GM18498 (cell line): ENCODE results near the gene SLC35F5.
"Not testable (repeated sequence)": the region's sequence is repeated elsewhere in the genome, so short reads cannot be mapped to it uniquely, and the experiment has no call there.

ENCODE experiments used
- ATAC-seq: cut with Tn5 transposase; IDR thresholded peaks from one replicate; pipeline ENCODE4 v1.9.1; 2021; ENCODE audit warnings: mild to moderate bottlenecking, moderate library complexity; ENCODE audit not compliant: unreplicated experiment

The SLC35F5 gene

GRCh38 chr2:113755835-113756354, 547 bp downstream of the SLC35F5 start:
- ATAC-seq = peak; percentile 50

- ATAC-seq = no peak
Observed at GRCh38 chr2:113755035-113755834, 1.2 kb downstream of the SLC35F5 start.

- ATAC-seq = no peak
Observed at GRCh38 chr2:113754160-113754559, 2.3 kb downstream of the SLC35F5 start.

GRCh38 chr2:113750385-113750784, 6.1 kb downstream of the SLC35F5 start:
- no peak for ATAC-seq

- no peak for ATAC-seq
Observed at GRCh38 chr2:113741091-113741490, 15.4 kb downstream of the SLC35F5 start.

GRCh38 chr2:113739849-113740248, 16.6 kb downstream of the SLC35F5 start:
- no peak for ATAC-seq

- ATAC-seq = peak; percentile 72
Observed at GRCh38 chr2:113734185-113734584, 22.3 kb downstream of the SLC35F5 start.

GRCh38 chr2:113724010-113724409, 32.4 kb downstream of the SLC35F5 start:
- no peak for ATAC-seq

GRCh38 chr2:113723411-113723810, 33.0 kb downstream of the SLC35F5 start:
- no peak for ATAC-seq

GRCh38 chr2:113720167-113720566, 36.3 kb downstream of the SLC35F5 start:
- no peak for ATAC-seq

GRCh38 chr2:113716291-113716690, 40.2 kb downstream of the SLC35F5 start:
- ATAC-seq = no peak

- ATAC-seq = no peak
Observed at GRCh38 chr2:113712941-113713340, 43.5 kb downstream of the SLC35F5 start.

- no peak for ATAC-seq
Observed at GRCh38 chr2:113711851-113712250, 44.6 kb downstream of the SLC35F5 start.

- ATAC-seq = no peak
Observed at GRCh38 chr2:113709022-113709421, 47.4 kb downstream of the SLC35F5 start.

- ATAC-seq = no peak
Observed at GRCh38 chr2:113707106-113707505, 49.3 kb downstream of the SLC35F5 start.

- no peak for ATAC-seq
Observed at GRCh38 chr2:113705982-113706523, 50.4 kb downstream of the SLC35F5 start.

- ATAC-seq = not testable (repeated sequence)
Observed at GRCh38 chr2:113704300-113704993, 52.0 kb downstream of the SLC35F5 start.

- ATAC-seq = no peak
Observed at GRCh38 chr2:113703386-113704299, 52.8 kb downstream of the SLC35F5 start.

GRCh38 chr2:113700186-113700841, 56.1 kb downstream of the SLC35F5 start:
- ATAC-seq = peak; percentile 84

- ATAC-seq = peak; percentile 67
Observed at GRCh38 chr2:113698892-113699447, 57.5 kb downstream of the SLC35F5 start.
